PC-9 (cell line): ENCODE measurements around the gene FN3K. TPM values are rescaled to one million over a fixed set of nuclear protein-coding genes. Genes with fewer than 3 reads are reported as not detected.
A peak's percentile ranks its signal among the peaks of the same experiment; 100 is the strongest.

Experiments used
- Bru-seq: library from RNA; stranded (reverse); fragments of 400-500 nt; gene quantifications from one replicate; lab custom pipeline; 2021; lab: Mats Ljungman, UMichigan
- BruChase-seq, 2 experiments: library from RNA; stranded (reverse); fragments of 400-500 nt; gene quantifications; one replicate each; lab custom pipeline; 2021; lab: Mats Ljungman, UMichigan
- BruUV-seq: library from RNA; stranded (reverse); fragments of 400-500 nt; replicated peaks from 2 replicates; lab custom pipeline; 2021; lab: Mats Ljungman, UMichigan
- CTCF ChIA-PET: fragments of 300-600 bp; sonication (Branson Sonifier 250); formaldehyde crosslinking; loops from one replicate; lab custom pipeline; 2022; ENCODE audit warnings: antibody characterized with exemption; lab: Charles Lee
- POLR2A ChIA-PET: fragments of 300-600 bp; sonication (Branson Sonifier 250); formaldehyde crosslinking; loops from one replicate; lab custom pipeline; 2022; ENCODE audit warnings: antibody characterized with exemption; ENCODE audit not compliant: unreplicated experiment; lab: Charles Lee
- DNase-seq, 2 experiments: peaks; one replicate each; pipeline versions ENCODE4 v3.0.0 to v3.0.0-alpha.2; 2015 to 2022; ENCODE audit warnings: mixed read lengths in 1 of 2
- H2AFZ ChIP-seq: fragments of 200-600 bp; sonication (generic); 2 replicates; pipeline ENCODE4 v1.8.1; 2017; ENCODE audit warnings: antibody characterized with exemption
- H3F3A ChIP-seq: fragments of 200-600 bp; sonication (generic); 2 replicates; pipeline ENCODE4 v1.8.1; 2017; ENCODE audit warnings: antibody characterized with exemption, mild to moderate bottlenecking, low read depth; ENCODE audit not compliant: insufficient read depth
- H3K27ac ChIP-seq: fragments of 200-600 bp; sonication (generic); 2 replicates; pipeline ENCODE4 v1.6.1; 2016; ENCODE audit warnings: mixed run types
- H3K27me3 ChIP-seq: fragments of 200-600 bp; sonication (generic); 2 replicates; pipeline ENCODE4 v1.6.1; 2016; ENCODE audit warnings: low read depth, mixed run types; ENCODE audit not compliant: insufficient read depth
- H3K36me3 ChIP-seq: fragments of 200-600 bp; sonication (generic); 2 replicates; pipeline ENCODE4 v1.6.1; 2016; ENCODE audit warnings: low read depth, mixed run types
- H3K4me1 ChIP-seq: fragments of 200-600 bp; sonication (generic); replicated peaks from 2 replicates; pipeline ENCODE4 v1.6.1; 2016; ENCODE audit warnings: mixed run types; ENCODE audit not compliant: insufficient read depth
- H3K4me2 ChIP-seq: fragments of 200-600 bp; sonication (generic); 2 replicates; pipeline ENCODE4 v1.6.1; 2017; ENCODE audit warnings: mixed run types
- H3K4me3 ChIP-seq: fragments of 200-600 bp; sonication (generic); 2 replicates; pipeline ENCODE4 v1.6.1; 2016; ENCODE audit warnings: mixed run types
- H3K79me2 ChIP-seq: fragments of 200-600 bp; sonication (generic); 2 replicates; pipeline ENCODE4 v1.6.1; 2017; ENCODE audit warnings: low read depth, mixed run types
- H3K9me2 ChIP-seq: fragments of 200-600 bp; sonication (generic); 2 replicates; pipeline ENCODE4 v1.8.1; 2017; ENCODE audit warnings: mild to moderate bottlenecking; ENCODE audit not compliant: insufficient read depth
- H3K9me3 ChIP-seq: fragments of 200-600 bp; sonication (generic); 2 replicates; pipeline ENCODE4 v1.8.1; 2016; ENCODE audit warnings: low read depth; ENCODE audit not compliant: insufficient read depth
- H4K20me1 ChIP-seq: fragments of 200-600 bp; sonication (generic); 2 replicates; pipeline ENCODE4 v1.8.1; 2017; ENCODE audit not compliant: insufficient read depth
- CTCF ChIP-seq: fragments of 200-600 bp; sonication (generic); conservative IDR thresholded peaks from 2 replicates; pipeline ENCODE4 v1.6.1; 2017; ENCODE audit warnings: mixed run types, antibody characterized with exemption, mild to moderate bottlenecking, moderate library complexity
- EZH2 ChIP-seq: fragments of 200-600 bp; sonication (generic); IDR thresholded peaks from 2 replicates; pipeline ENCODE4 v1.8.0; 2017; ENCODE audit warnings: antibody characterized with exemption, low read depth
- intact Hi-C: fragments of 100-400 bp; cut with micrococcal nuclease; formaldehyde crosslinking; loops from one replicate; pipeline ENCODE4 v1.10.0; 2022; ENCODE audit not compliant: unreplicated experiment
- long read RNA-seq: library from polyadenylated mRNA; stranded (forward); transcript quantifications from one replicate; pipeline ENCODE4 v2.0.0, GENCODE V29; 2022
- total RNA-seq: library from RNA; stranded (reverse); gene quantifications from 2 replicates; pipeline ENCODE4 v1.2.3, GENCODE V29; 2021

The FN3K gene
- total RNA-seq (14.0 and 22.5 TPM in 2 replicates), Bru-seq, nascent RNA (percentile 38 among the genes with signal in this experiment), BruChase-seq, experiment 1, labeled RNA remaining after a 2-hour chase (percentile 48 among the genes with signal in this experiment), BruChase-seq, experiment 2, labeled RNA remaining after a 6-hour chase (percentile 50 among the genes with signal in this experiment)
- long read RNA-seq, result 0 reads

DNA sequence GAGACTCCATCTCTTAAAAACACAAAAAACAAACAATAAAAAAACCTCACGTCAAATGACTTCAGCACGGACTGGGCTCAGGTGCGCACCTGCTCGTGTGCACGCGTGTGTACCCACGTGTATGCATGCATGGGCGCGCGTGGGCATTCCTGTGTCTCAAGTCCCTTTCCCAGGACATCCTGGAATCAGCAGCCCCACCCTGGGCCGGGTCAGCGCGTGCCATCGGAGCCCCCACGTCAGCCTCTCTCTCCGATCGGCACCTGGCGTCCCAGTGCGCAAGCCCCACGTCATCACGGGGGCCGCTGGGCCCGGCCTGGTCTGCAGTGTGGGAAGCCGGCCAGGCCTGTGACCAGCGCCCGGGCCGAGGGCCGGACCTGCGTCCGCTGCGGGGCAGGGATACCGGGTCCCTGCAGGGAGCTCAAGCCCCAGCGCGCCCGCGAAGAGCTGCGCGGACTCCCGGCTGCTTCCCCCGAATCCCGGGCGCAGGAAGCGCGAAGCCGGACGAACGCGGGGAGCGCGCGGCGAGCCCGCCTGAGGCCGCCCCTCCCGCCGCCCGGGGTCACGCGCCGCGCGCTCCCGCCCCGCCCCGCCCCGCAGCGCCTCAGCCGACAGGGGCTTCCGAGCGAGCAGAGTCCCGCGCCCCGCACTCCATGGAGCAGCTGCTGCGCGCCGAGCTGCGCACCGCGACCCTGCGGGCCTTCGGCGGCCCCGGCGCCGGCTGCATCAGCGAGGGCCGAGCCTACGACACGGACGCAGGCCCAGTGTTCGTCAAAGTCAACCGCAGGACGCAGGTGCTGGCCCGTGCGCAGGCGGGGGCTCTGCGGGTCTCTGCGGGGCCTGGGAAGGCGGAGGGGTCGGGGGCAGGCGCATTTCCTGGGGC is at the start of gene FN3K:
FN3K (plus strand) TSS at position 629 of the 880 bp plus-strand sequence; CDS start at position 651, 22 bp downstream.
- no peak for TF ChIP-seq CTCF
- no peak for TF ChIP-seq EZH2
- H3K4me1 ChIP-seq, result no peaks in the 10 kb centered on the region
- CTCF ChIA-PET, result no interaction called here
- intact Hi-C loops, result no loop called here
- BruUV-seq, result no TSS peak
- no peaks in the 10 kb centered on the region for H3K36me3 ChIP-seq
- H2AFZ ChIP-seq, result peak within 1 kb of the TSS; percentile 60; the same call in 1 of the 2 replicates
- POLR2A ChIA-PET, result interaction anchor here (0.5 to 0.6 kb wide), 2 partner anchors 27 to 141 kb away, joined by 3 to 9 read pairs; no protein-coding TSS in a partner anchor
- no peaks in the 10 kb centered on the region for H3K79me2 ChIP-seq
- H3F3A ChIP-seq, result no peaks in the 10 kb centered on the region
- peak within 1 kb of the TSS; percentile 56; the same call in 1 of the 2 replicates for H3K4me3 ChIP-seq
- H3K4me2 ChIP-seq, result peak within 1 kb of the TSS; percentile 73
- H3K9me2 ChIP-seq, result no peaks in the 10 kb centered on the region
- DNase-seq, result peak in 1 of 2 experiments; percentile 52
- no peak within 1 kb of the TSS for H3K27ac ChIP-seq
- H3K9me3 ChIP-seq, result no peaks in the 10 kb centered on the region
- H3K27me3 ChIP-seq, result no peaks in the 10 kb centered on the region
- H4K20me1 ChIP-seq, result no peaks in the 10 kb centered on the region

DNA sequence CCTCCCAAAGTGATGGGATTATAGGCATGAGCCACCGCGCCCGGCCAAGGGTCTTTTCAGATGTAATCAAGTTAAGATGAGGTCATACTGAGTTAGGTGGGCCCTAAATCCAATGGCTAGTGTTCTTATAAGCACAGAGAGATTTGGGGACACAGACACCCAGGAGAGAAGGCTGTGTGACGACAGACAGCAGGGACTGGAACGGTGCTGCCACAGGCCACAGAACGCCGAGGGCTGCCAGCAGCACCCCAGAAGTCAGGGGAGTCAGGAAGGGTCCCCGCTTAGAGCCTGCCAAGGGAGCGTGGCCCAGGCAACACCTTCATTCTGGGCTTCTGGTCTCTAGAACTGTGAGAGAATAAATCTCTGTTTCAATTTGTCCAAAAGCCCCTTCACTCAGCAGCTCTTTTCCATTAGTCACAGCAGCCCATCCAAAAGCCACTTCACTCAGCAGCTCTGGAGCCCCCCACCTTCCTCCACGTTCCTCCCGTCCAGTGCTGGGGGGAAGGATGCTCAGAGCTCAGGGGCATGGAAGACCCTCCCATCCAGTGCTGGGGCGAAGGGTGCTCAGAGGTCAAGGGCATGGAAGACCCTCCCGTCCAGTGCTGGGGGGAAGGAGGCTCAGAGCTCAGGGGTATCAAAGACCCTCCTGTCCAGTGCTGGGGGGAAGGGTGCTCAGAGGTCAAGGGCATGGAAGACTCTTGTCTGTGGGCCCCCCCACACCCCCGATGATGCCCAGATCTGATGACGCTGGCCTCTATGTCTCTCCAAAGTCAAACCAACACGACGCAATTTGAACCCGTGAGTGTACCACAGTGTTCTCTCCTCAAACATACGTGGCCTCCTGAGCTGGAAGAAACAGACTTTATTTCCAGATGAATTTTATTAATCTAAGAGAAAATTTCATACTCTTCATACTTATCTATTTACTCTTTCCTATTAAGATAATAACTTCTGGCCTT is 48.8 kb upstream of the FN3K start:
- H3K9me3 ChIP-seq, result no peaks in the 10 kb centered on the region
- TF ChIP-seq CTCF, result no peak
- TF ChIP-seq EZH2, result no peak
- intact Hi-C loops, result no loop called here
- H4K20me1 ChIP-seq, result no peaks in the 10 kb centered on the region
- H3K9me2 ChIP-seq, result no peaks in the 10 kb centered on the region
- H3K4me3 ChIP-seq, result no peak overlapping the region
- no peak overlapping the region for H2AFZ ChIP-seq
- DNase-seq, result no peak
- ChIA-PET POLR2A (no interaction called here), CTCF (interaction anchor here (0.6 kb wide), 1 partner anchor 81 kb away, joined by 6 read pairs; no protein-coding TSS in a partner anchor)
- H3K4me1 ChIP-seq, result no peaks in the 10 kb centered on the region
- no peak overlapping the region for H3K4me2 ChIP-seq
- H3K36me3 ChIP-seq, result no peaks in the 10 kb centered on the region
- BruUV-seq, result no TSS peak
- H3K79me2 ChIP-seq, result no peaks in the 10 kb centered on the region
- H3K27me3 ChIP-seq, result no peaks in the 10 kb centered on the region
- H3K27ac ChIP-seq, result no peak overlapping the region
- no peaks in the 10 kb centered on the region for H3F3A ChIP-seq
